WTC11 (cell line): ENCODE results near the gene ADARB2. TPM values are rescaled to one million over a fixed set of nuclear protein-coding genes. Genes with fewer than 3 reads are reported as not detected.

Experiments used
- ATAC-seq: fragments of 200-7000 bp; cut with Tn5 transposase; 2 replicates; pipeline ENCODE4 v1.10.0; 2021; ENCODE audit warnings: mild to moderate bottlenecking, moderate library complexity
- CTCF ChIA-PET: fragments of 300-600 bp; sonication (Branson Sonifier 250); formaldehyde crosslinking; loops from one replicate; lab custom pipeline; 2021; ENCODE audit warnings: antibody characterized with exemption; lab: Charles Lee
- POLR2A ChIA-PET: fragments of 350-600 bp; sonication (Branson Sonifier 250); formaldehyde crosslinking; loops from one replicate; lab custom pipeline; 2021; ENCODE audit warnings: antibody characterized with exemption; lab: Charles Lee
- DNase-seq: peaks from one replicate; pipeline ENCODE4 v3.0.0; 2021; ENCODE audit warnings: low spot score
- H3K27ac Mint-ChIP-seq: 2 replicates; pipeline ENCODE4 v1.8.0; 2021; ENCODE audit warnings: mixed read lengths
- H3K27me3 Mint-ChIP-seq: 2 replicates; pipeline ENCODE4 v1.8.0; 2021; ENCODE audit warnings: low read depth, mild to moderate bottlenecking, moderate library complexity, mixed read lengths
- H3K36me3 Mint-ChIP-seq: 2 replicates; pipeline ENCODE4 v1.8.0; 2021; ENCODE audit warnings: mixed read lengths
- H3K4me1 Mint-ChIP-seq: 2 replicates; pipeline ENCODE4 v1.8.0; 2022; ENCODE audit warnings: mixed read lengths
- H3K4me3 Mint-ChIP-seq: 2 replicates; pipeline ENCODE4 v1.8.0; 2021; ENCODE audit warnings: mild to moderate bottlenecking, moderate library complexity, mixed read lengths
- H3K9me3 Mint-ChIP-seq: 2 replicates; pipeline ENCODE4 v1.8.0; 2021; ENCODE audit warnings: mixed read lengths
- ETV6 ChIP-seq: sonication (generic); formaldehyde crosslinking; IDR thresholded peaks from 2 replicates; pipeline ENCODE4 v1.8.1; 2022; ENCODE audit warnings: mild to moderate bottlenecking, missing genetic modification reagents
- FOXK1 ChIP-seq: sonication (generic); formaldehyde crosslinking; IDR thresholded peaks from 2 replicates; pipeline ENCODE4 v1.8.0; 2022; ENCODE audit warnings: mild to moderate bottlenecking, moderate library complexity, missing genetic modification reagents
- FOXP1 ChIP-seq: sonication (generic); formaldehyde crosslinking; IDR thresholded peaks from 2 replicates; pipeline ENCODE4 v1.8.0; 2022; ENCODE audit warnings: missing genetic modification reagents, mild to moderate bottlenecking, moderate library complexity, borderline replicate concordance
- JUN ChIP-seq: sonication (generic); formaldehyde crosslinking; IDR thresholded peaks from 2 replicates; pipeline ENCODE4 v1.8.0; 2023; ENCODE audit warnings: mild to moderate bottlenecking, missing genetic modification reagents
- NFATC4 ChIP-seq: fragments of 250-450 bp; sonication (Bioruptor Pico); IDR thresholded peaks from 2 replicates; pipeline ENCODE4 v1.9.0; 2021; ENCODE audit warnings: mild to moderate bottlenecking
- NR1H2 ChIP-seq: sonication (generic); formaldehyde crosslinking; IDR thresholded peaks from 2 replicates; pipeline ENCODE4 v1.9.0; 2021; ENCODE audit warnings: mild to moderate bottlenecking, moderate library complexity, missing genetic modification reagents
- OVOL2 ChIP-seq: fragments of 250-450 bp; sonication (Bioruptor Pico); IDR thresholded peaks from 2 replicates; pipeline ENCODE4 v1.9.0; 2021; ENCODE audit warnings: mild to moderate bottlenecking, borderline replicate concordance
- PREB ChIP-seq: sonication (generic); formaldehyde crosslinking; IDR thresholded peaks from 2 replicates; pipeline ENCODE4 v1.8.1; 2022; ENCODE audit warnings: mild to moderate bottlenecking, missing genetic modification reagents, moderate library complexity, borderline replicate concordance
- PRRX2 ChIP-seq: fragments of 250-450 bp; sonication (Bioruptor Pico); IDR thresholded peaks from 2 replicates; pipeline ENCODE4 v1.8.0; 2021; ENCODE audit warnings: mild to moderate bottlenecking
- RORB ChIP-seq: fragments of 250-450 bp; sonication (Bioruptor Pico); IDR thresholded peaks from 2 replicates; pipeline ENCODE4 v1.9.0; 2021; ENCODE audit warnings: mild to moderate bottlenecking
- SP1 ChIP-seq: sonication (generic); formaldehyde crosslinking; conservative IDR thresholded peaks from 2 replicates; pipeline ENCODE4 v1.8.1; 2022; ENCODE audit warnings: missing genetic modification reagents
- STAT6 ChIP-seq: sonication (generic); formaldehyde crosslinking; conservative IDR thresholded peaks from 2 replicates; pipeline ENCODE4 v1.8.1; 2023; ENCODE audit warnings: mild to moderate bottlenecking, low read depth, missing genetic modification reagents, moderate library complexity
- TEAD1 ChIP-seq: sonication (generic); formaldehyde crosslinking; IDR thresholded peaks from 2 replicates; pipeline ENCODE4 v1.8.0; 2022; ENCODE audit warnings: mild to moderate bottlenecking, missing genetic modification reagents
- TP53 ChIP-seq: sonication (generic); formaldehyde crosslinking; IDR thresholded peaks from 2 replicates; pipeline ENCODE4 v1.8.1; 2023; ENCODE audit warnings: mild to moderate bottlenecking, missing genetic modification reagents
- ZBTB21 ChIP-seq: sonication (generic); formaldehyde crosslinking; IDR thresholded peaks from 2 replicates; pipeline ENCODE4 v1.8.1; 2023; ENCODE audit warnings: mild to moderate bottlenecking, missing genetic modification reagents, borderline replicate concordance
- ZNF416 ChIP-seq: fragments of 250-450 bp; sonication (Bioruptor Pico); IDR thresholded peaks from 2 replicates; pipeline ENCODE4 v1.9.0; 2021; ENCODE audit warnings: mild to moderate bottlenecking, inconsistent platforms
- total RNA-seq: library from RNA; stranded (reverse); gene quantifications from 3 replicates; pipeline ENCODE4 v1.2.3, GENCODE V29; 2021
- TF ChIP-seq, protein P1 (sequence below): sonication (generic); formaldehyde crosslinking; IDR thresholded peaks from 2 replicates; pipeline ENCODE4 v1.8.0; 2023; ENCODE audit warnings: mild to moderate bottlenecking, missing genetic modification reagents
- TF ChIP-seq, protein P2 (sequence below): sonication (generic); formaldehyde crosslinking; IDR thresholded peaks from 2 replicates; pipeline ENCODE4 v1.8.0; 2023; ENCODE audit warnings: missing genetic modification reagents
- TF ChIP-seq, protein P3 (sequence below): sonication (generic); formaldehyde crosslinking; IDR thresholded peaks from 2 replicates; pipeline ENCODE4 v1.8.0; 2022; ENCODE audit warnings: mild to moderate bottlenecking, missing genetic modification reagents
- TF ChIP-seq, protein P4 (sequence below): fragments of 200-600 bp; IDR thresholded peaks from 2 replicates; pipeline ENCODE4 v1.8.0; 2022; ENCODE audit warnings: antibody characterized with exemption
- TF ChIP-seq, protein P5 (sequence below): fragments of 250-450 bp; sonication (Bioruptor Pico); IDR thresholded peaks from 2 replicates; pipeline ENCODE4 v1.9.0; 2021; ENCODE audit warnings: moderate library complexity, mild to moderate bottlenecking, inconsistent platforms, borderline replicate concordance

Gene ADARB2
- total RNA-seq, 1 experiment from 2014 or later = 3.7 TPM

GRCh38 chr10:1635340-1635739 lies 102.0 kb downstream of the ADARB2 start (continued):
- TF ChIP-seq SP1 (CRISPR knock-in tag) (no peak), FOXP1 (CRISPR knock-in tag) (no peak), OVOL2 (CRISPR knock-in tag) (no peak), STAT6 (CRISPR knock-in tag) (no peak)

DNA sequence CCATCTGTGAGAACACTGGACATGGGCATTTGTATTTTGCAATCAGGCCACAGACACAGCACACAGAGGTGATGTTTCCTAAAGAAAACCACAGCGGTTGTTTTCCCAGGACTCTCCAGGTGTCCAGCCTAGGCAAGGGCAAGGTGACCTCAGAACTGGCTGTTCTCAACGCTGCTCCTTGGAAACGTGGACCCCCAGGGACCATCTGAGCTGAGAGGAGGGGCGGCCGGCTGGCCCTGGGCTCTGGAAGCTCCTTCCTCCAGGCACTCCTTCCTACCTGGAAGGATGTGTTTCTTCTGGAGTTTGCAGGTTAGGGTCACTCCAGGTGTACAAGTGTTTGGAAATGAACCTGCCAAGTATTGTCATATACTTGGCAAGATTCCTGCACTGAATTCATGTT lies 103.1 kb downstream of the ADARB2 start:
- POLR2A ChIA-PET = no interaction called here
- no peak overlapping the region for H3K27ac Mint-ChIP-seq
- H3K4me1 Mint-ChIP-seq = peaks cover 12% of the 10 kb centered on the region
- no peak for TF ChIP-seq JUN (CRISPR knock-in tag)
- no peak for TF ChIP-seq ZNF416
- TF ChIP-seq ZBTB21 (CRISPR knock-in tag) = no peak
- TF ChIP-seq TEAD1 (CRISPR knock-in tag) = no peak
- TF ChIP-seq PRRX2 (CRISPR knock-in tag) = no peak
- TF ChIP-seq, protein P1, sequence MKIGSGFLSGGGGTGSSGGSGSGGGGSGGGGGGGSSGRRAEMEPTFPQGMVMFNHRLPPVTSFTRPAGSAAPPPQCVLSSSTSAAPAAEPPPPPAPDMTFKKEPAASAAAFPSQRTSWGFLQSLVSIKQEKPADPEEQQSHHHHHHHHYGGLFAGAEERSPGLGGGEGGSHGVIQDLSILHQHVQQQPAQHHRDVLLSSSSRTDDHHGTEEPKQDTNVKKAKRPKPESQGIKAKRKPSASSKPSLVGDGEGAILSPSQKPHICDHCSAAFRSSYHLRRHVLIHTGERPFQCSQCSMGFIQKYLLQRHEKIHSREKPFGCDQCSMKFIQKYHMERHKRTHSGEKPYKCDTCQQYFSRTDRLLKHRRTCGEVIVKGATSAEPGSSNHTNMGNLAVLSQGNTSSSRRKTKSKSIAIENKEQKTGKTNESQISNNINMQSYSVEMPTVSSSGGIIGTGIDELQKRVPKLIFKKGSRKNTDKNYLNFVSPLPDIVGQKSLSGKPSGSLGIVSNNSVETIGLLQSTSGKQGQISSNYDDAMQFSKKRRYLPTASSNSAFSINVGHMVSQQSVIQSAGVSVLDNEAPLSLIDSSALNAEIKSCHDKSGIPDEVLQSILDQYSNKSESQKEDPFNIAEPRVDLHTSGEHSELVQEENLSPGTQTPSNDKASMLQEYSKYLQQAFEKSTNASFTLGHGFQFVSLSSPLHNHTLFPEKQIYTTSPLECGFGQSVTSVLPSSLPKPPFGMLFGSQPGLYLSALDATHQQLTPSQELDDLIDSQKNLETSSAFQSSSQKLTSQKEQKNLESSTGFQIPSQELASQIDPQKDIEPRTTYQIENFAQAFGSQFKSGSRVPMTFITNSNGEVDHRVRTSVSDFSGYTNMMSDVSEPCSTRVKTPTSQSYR (CRISPR knock-in tag) = no peak
- TF ChIP-seq, protein P2, sequence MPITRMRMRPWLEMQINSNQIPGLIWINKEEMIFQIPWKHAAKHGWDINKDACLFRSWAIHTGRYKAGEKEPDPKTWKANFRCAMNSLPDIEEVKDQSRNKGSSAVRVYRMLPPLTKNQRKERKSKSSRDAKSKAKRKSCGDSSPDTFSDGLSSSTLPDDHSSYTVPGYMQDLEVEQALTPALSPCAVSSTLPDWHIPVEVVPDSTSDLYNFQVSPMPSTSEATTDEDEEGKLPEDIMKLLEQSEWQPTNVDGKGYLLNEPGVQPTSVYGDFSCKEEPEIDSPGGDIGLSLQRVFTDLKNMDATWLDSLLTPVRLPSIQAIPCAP = no peak
- TF ChIP-seq, protein P3, sequence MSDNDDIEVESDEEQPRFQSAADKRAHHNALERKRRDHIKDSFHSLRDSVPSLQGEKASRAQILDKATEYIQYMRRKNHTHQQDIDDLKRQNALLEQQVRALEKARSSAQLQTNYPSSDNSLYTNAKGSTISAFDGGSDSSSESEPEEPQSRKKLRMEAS = no peak
- TF ChIP-seq, protein P4, sequence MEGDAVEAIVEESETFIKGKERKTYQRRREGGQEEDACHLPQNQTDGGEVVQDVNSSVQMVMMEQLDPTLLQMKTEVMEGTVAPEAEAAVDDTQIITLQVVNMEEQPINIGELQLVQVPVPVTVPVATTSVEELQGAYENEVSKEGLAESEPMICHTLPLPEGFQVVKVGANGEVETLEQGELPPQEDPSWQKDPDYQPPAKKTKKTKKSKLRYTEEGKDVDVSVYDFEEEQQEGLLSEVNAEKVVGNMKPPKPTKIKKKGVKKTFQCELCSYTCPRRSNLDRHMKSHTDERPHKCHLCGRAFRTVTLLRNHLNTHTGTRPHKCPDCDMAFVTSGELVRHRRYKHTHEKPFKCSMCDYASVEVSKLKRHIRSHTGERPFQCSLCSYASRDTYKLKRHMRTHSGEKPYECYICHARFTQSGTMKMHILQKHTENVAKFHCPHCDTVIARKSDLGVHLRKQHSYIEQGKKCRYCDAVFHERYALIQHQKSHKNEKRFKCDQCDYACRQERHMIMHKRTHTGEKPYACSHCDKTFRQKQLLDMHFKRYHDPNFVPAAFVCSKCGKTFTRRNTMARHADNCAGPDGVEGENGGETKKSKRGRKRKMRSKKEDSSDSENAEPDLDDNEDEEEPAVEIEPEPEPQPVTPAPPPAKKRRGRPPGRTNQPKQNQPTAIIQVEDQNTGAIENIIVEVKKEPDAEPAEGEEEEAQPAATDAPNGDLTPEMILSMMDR = no peak
- TF ChIP-seq NR1H2 (CRISPR knock-in tag) = no peak
- TF ChIP-seq PREB = no peak
- TF ChIP-seq, protein P5, sequence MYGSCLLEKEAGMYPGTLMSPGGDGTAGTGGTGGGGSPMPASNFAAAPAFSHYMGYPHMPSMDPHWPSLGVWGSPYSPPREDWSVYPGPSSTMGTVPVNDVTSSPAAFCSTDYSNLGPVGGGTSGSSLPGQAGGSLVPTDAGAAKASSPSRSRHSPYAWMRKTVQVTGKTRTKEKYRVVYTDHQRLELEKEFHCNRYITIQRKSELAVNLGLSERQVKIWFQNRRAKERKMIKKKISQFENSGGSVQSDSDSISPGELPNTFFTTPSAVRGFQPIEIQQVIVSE (CRISPR knock-in tag) = no peak
- no peak for TF ChIP-seq FOXK1 (CRISPR knock-in tag)
- no peak for TF ChIP-seq TP53
- no peak for TF ChIP-seq RORB (CRISPR knock-in tag)
- TF ChIP-seq ETV6 (CRISPR knock-in tag) = no peak
- no peak for TF ChIP-seq NFATC4 (CRISPR knock-in tag)
- TF ChIP-seq, all 79 proteins: peak for 0
- ATAC-seq = no peak
- DNase-seq = no peak
- CTCF ChIA-PET = interaction anchor here (1.0 kb wide), 1 partner anchor 213 kb away, joined by 3 read pairs; no protein-coding TSS in a partner anchor
- H3K27me3 Mint-ChIP-seq = peaks cover 2% of the 10 kb centered on the region; the same call in 1 of the 2 replicates
- no peak overlapping the region for H3K4me3 Mint-ChIP-seq
- H3K36me3 Mint-ChIP-seq = 0 out of 2 replicates have a peak, but pooled peaks cover 2% of the 10 kb centered on the region
- peaks cover 8% of the 10 kb centered on the region for H3K9me3 Mint-ChIP-seq
